Small intestine (tissue), 7 donors: ENCODE results near the gene SYT12. TPM values are rescaled to one million over a fixed set of nuclear protein-coding genes. Genes with fewer than 3 reads are reported as not detected.
A peak's percentile ranks its signal among the peaks of the same experiment; 100 is the strongest.

Experiments used
- DNase-seq, 2 donors: peaks; one replicate each; pipeline versions ENCODE4 v3.0.0 to v3.0.0-alpha.2; 2013
- FAIRE-seq: peaks from 2 replicates; lab custom pipeline; 2012; peaks lifted over from hg19 to GRCh38; lab: Jason Lieb, UNC
- H3K27ac ChIP-seq, 3 donors: one replicate each; pipeline ENCODE4 v1.5.1; 2013; ENCODE audit warnings: low read length in 2 of 3, mild to moderate bottlenecking in 2 of 3, control low read depth in 1 of 3, inconsistent platforms in 1 of 3, low read depth in 1 of 3, moderate library complexity in 1 of 3
- H3K27me3 ChIP-seq, 3 donors: one replicate each; pipeline ENCODE4 v1.6.1; 2013; ENCODE audit warnings: low read length in 3 of 3, inconsistent platforms in 1 of 3; ENCODE audit not compliant: control insufficient read depth in 3 of 3, insufficient read depth in 3 of 3
- H3K36me3 ChIP-seq, 3 donors: one replicate each; pipeline ENCODE4 v1.6.1; 2013; ENCODE audit warnings: low read length in 3 of 3, inconsistent platforms in 1 of 3, low read depth in 1 of 3, mild to moderate bottlenecking in 1 of 3, moderate library complexity in 1 of 3; ENCODE audit not compliant: control insufficient read depth in 3 of 3, insufficient read depth in 2 of 3
- H3K4me1 ChIP-seq, 3 donors: one replicate each; pipeline ENCODE4 v1.6.1; 2013; ENCODE audit warnings: low read length in 2 of 3, inconsistent platforms in 1 of 3, low read depth in 1 of 3, mild to moderate bottlenecking in 1 of 3, moderate library complexity in 1 of 3; ENCODE audit not compliant: control insufficient read depth in 3 of 3, insufficient read depth in 2 of 3
- H3K4me3 ChIP-seq, 3 donors: one replicate each; pipeline ENCODE4 v1.5.1; 2013; ENCODE audit warnings: low read length in 3 of 3, control low read depth in 1 of 3, inconsistent platforms in 1 of 3, low read depth in 1 of 3, mild to moderate bottlenecking in 1 of 3, moderate library complexity in 1 of 3
- H3K9me3 ChIP-seq, 2 donors: one replicate each; pipeline ENCODE4 v1.6.1; 2013; ENCODE audit warnings: low read depth in 1 of 2, low read length in 1 of 2; ENCODE audit not compliant: control insufficient read depth in 2 of 2, insufficient read depth in 1 of 2
- WGBS, 3 donors: extraction: QIAGEN DNeasy Blood & Tissue Kit; methylation state at CpG; one replicate each; pipeline ENCODE4 v1.1.7; 2013; 5-methylcytosine and 5-hydroxymethylcytosine counted together
- polyA plus RNA-seq, 4 donors: library from polyadenylated mRNA; stranded (reverse) in 3 of 4; unstranded in 1 of 4; fragments of 200-250 nt in 3 of 4; fragments of 120-200 nt in 1 of 4; gene quantifications; one replicate each; pipeline versions ENCODE4 v1.2.1 to v1.2.3, GENCODE V29; 2013
- donor health status: healthy with polysubstance abuse.
- donor health status: control.
- donor health status: control.
- donor health status: Bipolar disorder and iron deficiency.
- donor health status: healthy.

SYT12 gene
- polyA plus RNA-seq, 4 donors, result 0.01 to 3.1 (median 0.25) TPM

- Histone ChIP-seq H3K27ac (no peak overlapping the region), H3K36me3 (peaks cover 0 to 16% (median 0%) of the 10 kb centered on the region in 3 donors), H3K4me3 (no peak overlapping the region), H3K27me3 (peaks cover 0 to 2% (median 0%) of the 10 kb centered on the region in 3 donors), H3K4me1 (peaks cover 2 to 18% (median 5%) of the 10 kb centered on the region in 3 donors), H3K9me3 (no peaks in the 10 kb centered on the region)
- 81 to 85% (median 82%) methylated on average over 9 of the region's 9 CpGs for WGBS, 3 donors
- FAIRE-seq (no peak), DNase-seq (no peak)
Observed at GRCh38 chr11:67073908-67074307, 51.0 kb downstream of the SYT12 start.

DNA sequence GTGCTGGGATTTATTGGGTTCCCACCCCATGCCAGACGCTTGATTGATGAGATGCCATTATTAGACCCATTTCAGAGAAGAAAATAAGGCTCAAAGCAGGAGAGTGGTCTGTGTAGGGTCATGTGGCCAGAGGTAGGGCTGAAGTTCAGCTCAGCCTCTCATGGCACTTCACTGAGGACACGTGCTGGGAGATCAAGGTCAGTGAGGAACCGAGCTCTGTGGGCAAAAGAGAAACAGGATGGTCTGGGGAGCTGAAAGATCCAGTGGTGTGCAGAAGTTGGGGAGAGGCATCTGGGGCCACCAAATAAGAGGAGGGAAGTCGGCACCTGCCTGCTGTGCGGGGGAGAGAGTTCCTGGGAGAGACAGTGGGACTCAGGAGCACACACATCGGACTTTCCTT is 53.3 kb downstream of the SYT12 start:
- no peak overlapping the region for H3K4me3 ChIP-seq
- H3K9me3 ChIP-seq, result no peaks in the 10 kb centered on the region
- peaks cover 0 to 13% (median 0%) of the 10 kb centered on the region in 3 donors for H3K36me3 ChIP-seq
- FAIRE-seq (no peak), DNase-seq (peak in 1 of 2 donors; percentile 31)
- peaks cover 0 to 2% (median 0%) of the 10 kb centered on the region in 3 donors for H3K27me3 ChIP-seq
- peaks cover 2 to 22% (median 5%) of the 10 kb centered on the region in 3 donors for H3K4me1 ChIP-seq
- 59 to 74% (median 63%) methylated on average over 6 of the region's 6 CpGs for WGBS, 3 donors
- H3K27ac ChIP-seq, result no peak overlapping the region

GRCh38 chr11:67079065-67079705 is 56.3 kb downstream of the SYT12 start:
- no peak for DNase-seq
- H3K4me3 ChIP-seq, result no peak overlapping the region
- H3K9me3 ChIP-seq, result no peaks in the 10 kb centered on the region
- H3K4me1 ChIP-seq, result peaks cover 2 to 30% (median 5%) of the 10 kb centered on the region in 3 donors
- FAIRE-seq, result no peak
- peak overlapping the region in 1 of 3 donors; percentile 75 for H3K27ac ChIP-seq
- H3K36me3 ChIP-seq, result peaks cover 0 to 4% (median 0%) of the 10 kb centered on the region in 3 donors
- no peaks in the 10 kb centered on the region for H3K27me3 ChIP-seq
- 83 to 88% (median 85%) methylated on average over 6 of the region's 6 CpGs for WGBS, 3 donors

GRCh38 chr11:67082071-67082791 is 59.3 kb downstream of the SYT12 start:
- peaks cover 0 to 4% (median 0%) of the 10 kb centered on the region in 3 donors for H3K36me3 ChIP-seq
- FAIRE-seq, result no peak
- no peaks in the 10 kb centered on the region for H3K9me3 ChIP-seq
- no peaks in the 10 kb centered on the region for H3K27me3 ChIP-seq
- peak in 1 of 2 donors; percentile 36 for DNase-seq
- H3K4me3 ChIP-seq, result no peak overlapping the region
- 41 to 53% (median 42%) methylated on average over 20 of the region's 20 CpGs for WGBS, 3 donors
- no peak overlapping the region for H3K27ac ChIP-seq
- peaks cover 2 to 27% (median 5%) of the 10 kb centered on the region in 3 donors for H3K4me1 ChIP-seq

DNA sequence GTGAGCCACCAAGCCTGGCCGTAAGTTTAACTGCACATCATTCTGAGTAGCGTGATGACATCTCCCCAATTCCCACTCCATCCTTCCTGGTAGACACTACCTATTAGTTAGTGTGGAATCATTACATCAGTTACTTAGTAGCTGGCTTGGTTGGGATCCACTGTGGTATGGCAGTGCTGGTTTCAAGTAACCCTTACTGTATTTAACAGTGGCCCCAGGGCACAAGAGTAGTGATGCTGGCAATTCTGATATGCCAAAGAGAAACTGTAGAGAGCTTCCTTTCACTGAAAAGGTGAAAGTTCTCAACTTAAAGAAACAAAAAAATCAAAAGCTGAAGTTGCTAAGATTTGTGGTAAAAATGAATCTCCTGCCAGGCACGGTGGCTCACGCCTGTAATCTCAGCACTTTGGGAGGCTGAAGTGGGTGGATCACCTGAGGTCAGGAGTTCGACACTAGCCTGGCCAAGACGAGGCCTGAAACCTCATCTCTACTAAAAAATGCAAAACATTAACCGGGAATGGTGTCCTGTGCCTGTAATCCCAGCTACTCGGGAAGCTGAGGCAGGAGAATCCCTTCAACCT is 60.9 kb downstream of the SYT12 start:
- FAIRE-seq, result no peak
- H3K36me3 ChIP-seq, result peaks cover 0 to 4% (median 0%) of the 10 kb centered on the region in 3 donors
- 80 to 82% (median 82%) methylated on average over 8 of the region's 8 CpGs for WGBS, 3 donors

DNA sequence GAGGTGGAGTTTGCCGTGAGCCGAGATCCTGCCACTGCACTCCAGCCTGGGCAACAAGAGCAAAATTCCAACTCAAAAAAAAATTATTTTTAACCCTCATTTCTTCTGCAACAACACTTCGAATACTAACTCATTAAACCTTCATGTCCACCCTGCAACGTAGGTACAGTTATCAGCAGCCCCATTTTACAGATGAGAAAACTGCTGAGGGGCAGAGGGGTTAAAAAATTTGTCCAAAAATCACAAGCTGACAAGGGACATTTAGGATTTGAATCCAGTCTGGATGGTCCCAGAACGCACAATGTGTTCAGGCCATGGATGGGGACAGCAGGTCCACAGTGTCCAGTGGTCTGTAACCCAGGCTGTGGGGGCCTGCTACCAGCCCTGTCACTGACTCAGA is 62.7 kb downstream of the SYT12 start:
- Histone ChIP-seq H3K4me1 (peaks cover 0 to 8% (median 0%) of the 10 kb centered on the region in 3 donors), H3K27me3 (no peaks in the 10 kb centered on the region), H3K4me3 (no peak overlapping the region), H3K36me3 (peaks cover 0 to 2% (median 0%) of the 10 kb centered on the region in 3 donors), H3K9me3 (no peaks in the 10 kb centered on the region), H3K27ac (no peak overlapping the region)
- DNase-seq (no peak), FAIRE-seq (no peak)
- WGBS, 3 donors, result 92 to 94% (median 94%) methylated on average over 5 of the region's 5 CpGs

More for the DNA sequence above, 60.9 kb downstream of the SYT12 start:
- peaks cover 0 to 13% (median 0%) of the 10 kb centered on the region in 3 donors for H3K4me1 ChIP-seq
- no peaks in the 10 kb centered on the region for H3K9me3 ChIP-seq
- H3K27me3 ChIP-seq, result no peaks in the 10 kb centered on the region
- no peak overlapping the region for H3K4me3 ChIP-seq
- no peak overlapping the region for H3K27ac ChIP-seq
- DNase-seq, result no peak

DNA sequence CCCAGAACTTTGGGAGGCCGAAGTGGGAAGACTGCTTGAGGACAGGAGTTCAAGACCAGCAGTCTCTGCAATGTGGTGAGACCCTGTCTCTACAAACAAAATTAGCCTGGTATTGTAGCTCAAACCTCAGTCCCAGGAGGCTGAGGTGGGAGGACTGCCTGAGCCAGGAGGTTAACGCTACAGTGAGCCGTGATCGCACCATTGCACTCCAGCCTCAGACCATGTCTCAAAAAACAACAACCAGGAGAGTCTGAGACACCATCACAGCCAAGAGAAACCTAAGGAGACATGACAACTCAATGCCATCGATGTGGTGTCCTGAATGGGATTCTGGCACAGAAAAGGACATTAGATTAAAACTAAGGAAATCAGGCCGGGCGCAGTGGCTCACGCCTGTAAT is 67.8 kb downstream of the SYT12 start:
- H3K36me3 ChIP-seq, result no peaks in the 10 kb centered on the region
- H3K4me1 ChIP-seq, result no peaks in the 10 kb centered on the region
- no peak overlapping the region for H3K4me3 ChIP-seq
- DNase-seq, result no peak
- FAIRE-seq, result no peak
- WGBS, 3 donors, result 91 to 95% (median 94%) methylated on average over 8 of the region's 8 CpGs
- H3K27ac ChIP-seq, result no peak overlapping the region
- H3K9me3 ChIP-seq, result no peaks in the 10 kb centered on the region
- H3K27me3 ChIP-seq, result no peaks in the 10 kb centered on the region

- Histone ChIP-seq H3K4me1 (no peaks in the 10 kb centered on the region), H3K36me3 (no peaks in the 10 kb centered on the region), H3K9me3 (no peaks in the 10 kb centered on the region), H3K27ac (no peak overlapping the region), H3K4me3 (no peak overlapping the region), H3K27me3 (no peaks in the 10 kb centered on the region)
- FAIRE-seq, result no peak
- DNase-seq, result no peak
- WGBS, 3 donors, result 75 to 90% (median 86%) methylated on average over 1 of the region's 1 CpG
Observed at GRCh38 chr11:67095214-67095507, 72.2 kb downstream of the SYT12 start.
